A549 (cell line): ENCODE measurements around the gene GPRIN3. TPM values are rescaled to one million over a fixed set of nuclear protein-coding genes. Genes with fewer than 3 reads are reported as not detected.
"Not testable (repeated sequence)": the region's sequence is repeated elsewhere in the genome, so short reads cannot be mapped to it uniquely, and the experiment has no call there.

Experiments
- ATAC-seq, 2 experiments: fragments of 200-7000 bp in 1 of 2; fragments of >200 bp in 1 of 2; cut with Nextera tagmentation in 1 of 2; cut with Tn5 transposase in 1 of 2; 3 replicates each; pipeline versions ENCODE4 v1.8.0 to v1.9.1; 2018 to 2020; ENCODE audit warnings: mild to moderate bottlenecking in 1 of 2, moderate library complexity in 1 of 2
- CTCF ChIA-PET: fragments of 300-600 bp; sonication (Branson Sonifier 250); formaldehyde crosslinking; extraction: SDS; loops from one replicate; lab custom pipeline; 2021; ENCODE audit warnings: antibody characterized with exemption, inconsistent platforms; lab: Yijun Ruan, JAX
- POLR2A ChIA-PET: fragments of 350-600 bp; formaldehyde crosslinking; extraction: SDS; loops from one replicate; lab custom pipeline; 2021; ENCODE audit warnings: antibody characterized with exemption, inconsistent platforms; lab: Yijun Ruan, JAX
- DNase-seq, 2 experiments: peaks; one replicate each; pipeline versions ENCODE4 v3.0.0 to v3.0.0-alpha.2; 2011 to 2016; ENCODE audit warnings: low read depth in 1 of 2, low spot score in 1 of 2
- FAIRE-seq: peaks from 2 replicates; lab custom pipeline; 2011; peaks lifted over from hg19 to GRCh38; lab: Jason Lieb, UNC
- H3K27ac ChIP-seq, 2 experiments: fragments of >200 bp; sonication (Bioruptor Twin); formaldehyde crosslinking; 3 replicates each; pipeline ENCODE4 v1.5.1; 2016 to 2017
- H3K4me1 ChIP-seq: fragments of >200 bp; sonication (Bioruptor Twin); formaldehyde crosslinking; 3 replicates; pipeline ENCODE4 v1.6.1; 2016
- H3K4me2 ChIP-seq: fragments of >200 bp; sonication (Bioruptor Twin); formaldehyde crosslinking; 3 replicates; pipeline ENCODE4 v1.6.1; 2016
- H3K4me3 ChIP-seq: fragments of >200 bp; sonication (Bioruptor Twin); formaldehyde crosslinking; 3 replicates; pipeline ENCODE4 v1.5.1; 2016
- H3K9me3 ChIP-seq: fragments of >200 bp; sonication (Bioruptor Twin); formaldehyde crosslinking; 3 replicates; pipeline ENCODE4 v1.6.1; 2016
- ATOH8 ChIP-seq: fragments of 250-450 bp; sonication (Bioruptor Pico); IDR thresholded peaks from 2 replicates; pipeline ENCODE4 v1.5.0; 2020; ENCODE audit warnings: low read depth, mild to moderate bottlenecking, moderate library complexity
- BHLHE40 ChIP-seq: IDR thresholded peaks from 2 replicates; pipeline ENCODE4 v1.6.1; 2012; ENCODE audit warnings: low read depth, low read length, inconsistent platforms
- CBX8 ChIP-seq: fragments of 200-600 bp; sonication (generic); IDR thresholded peaks from 2 replicates; pipeline ENCODE4 v1.6.1; 2016
- CEBPB ChIP-seq, 2 experiments: fragments of >200 bp in 1 of 2; sonication (Bioruptor Twin) in 1 of 2; formaldehyde crosslinking in 1 of 2; IDR thresholded peaks; 2 replicates each; pipeline ENCODE4 v1.6.1; 2012 to 2016
- CTCF ChIP-seq: fragments of >200 bp; sonication (Bioruptor Twin); formaldehyde crosslinking; IDR thresholded peaks from 3 replicates; pipeline ENCODE4 v1.5.1; 2016
- EHMT2 ChIP-seq: fragments of 200-600 bp; sonication (generic); IDR thresholded peaks from 2 replicates; pipeline ENCODE4 v1.6.1; 2016; ENCODE audit warnings: antibody characterized with exemption, low read depth, mild to moderate bottlenecking, moderate library complexity
- FOXS1 ChIP-seq: fragments of 250-450 bp; sonication (Bioruptor Pico); IDR thresholded peaks from 2 replicates; pipeline ENCODE4 v1.5.0; 2020; ENCODE audit warnings: mild to moderate bottlenecking, moderate library complexity
- GATA3 ChIP-seq: IDR thresholded peaks from 2 replicates; pipeline ENCODE4 v1.6.1; 2012; ENCODE audit warnings: borderline replicate concordance
- HES2 ChIP-seq: fragments of >200 bp; sonication (Bioruptor Twin); formaldehyde crosslinking; IDR thresholded peaks from 2 replicates; pipeline ENCODE4 v1.6.1; 2016
- HMGXB4 ChIP-seq: fragments of 250-450 bp; sonication (Bioruptor Pico); IDR thresholded peaks from 2 replicates; pipeline ENCODE4 v1.5.0; 2021; ENCODE audit warnings: mild to moderate bottlenecking, moderate library complexity, borderline replicate concordance
- HOXA7 ChIP-seq: fragments of 250-450 bp; sonication (Bioruptor Pico); IDR thresholded peaks from 2 replicates; pipeline ENCODE4 v1.5.0; 2020; ENCODE audit warnings: mild to moderate bottlenecking, moderate library complexity
- MAFK ChIP-seq: fragments of 450-650 bp; IDR thresholded peaks from 2 replicates; pipeline ENCODE4 v1.6.1; 2014; ENCODE audit not compliant: partially characterized antibody
- PHF8 ChIP-seq: fragments of 200-600 bp; sonication (generic); IDR thresholded peaks from 2 replicates; pipeline ENCODE4 v1.6.1; 2016; ENCODE audit warnings: low read depth, mild to moderate bottlenecking, antibody characterized with exemption, moderate library complexity, borderline replicate concordance
- POLR2AphosphoS2 ChIP-seq: conservative IDR thresholded peaks from 2 replicates; pipeline ENCODE4 v1.6.1; 2012; ENCODE audit warnings: low read length, improper control_type of control experiment, inconsistent platforms
- RARB ChIP-seq: fragments of 250-450 bp; sonication (Bioruptor Pico); IDR thresholded peaks from 2 replicates; pipeline ENCODE4 v1.8.0; 2021; ENCODE audit warnings: mild to moderate bottlenecking, moderate library complexity
- RFX5 ChIP-seq: fragments of 450-650 bp; IDR thresholded peaks from 2 replicates; pipeline ENCODE4 v1.7.1; 2014; ENCODE audit warnings: antibody characterized with exemption, mild to moderate bottlenecking, moderate library complexity
- TP53 ChIP-seq: fragments of 250-450 bp; sonication (Bioruptor Pico); IDR thresholded peaks from 2 replicates; pipeline ENCODE4 v1.5.0; 2021; ENCODE audit warnings: mild to moderate bottlenecking, moderate library complexity
- USF2 ChIP-seq: fragments of 450-650 bp; IDR thresholded peaks from 2 replicates; pipeline ENCODE4 v1.6.1; 2014; ENCODE audit warnings: antibody characterized with exemption
- ZC3H11A ChIP-seq: fragments of 450-650 bp; IDR thresholded peaks from 2 replicates; pipeline ENCODE4 v1.6.1; 2014; ENCODE audit warnings: antibody characterized with exemption, mild to moderate bottlenecking
- WGBS: methylation state at CpG from one replicate; pipeline ENCODE4 v1.1.6; 2017; ENCODE audit errors: missing lambda C conversion rate; 5-methylcytosine and 5-hydroxymethylcytosine counted together
- polyA plus RNA-seq, 4 experiments: library from polyadenylated mRNA; depleted of rRNA in 3 of 4; stranded (reverse); fragments of >200 nt; fragmentation: RNase III in 1 of 4; extraction: RNeasy Plus Mini Kit Qiagen cat#74134 plus additional on column Dnase treatment in 1 of 4; gene quantifications; 2 replicates in 3 of 4; 3 replicates in 1 of 4; pipeline ENCODE4 v1.2.3, GENCODE V29; 2011 to 2017

Gene GPRIN3
- polyA plus RNA-seq, 2 of the 4 experiments (the other 2 are of a cell fraction), result 6.8 to 18.7 TPM

GRCh38 chr4:89312066-89312465, 4.5 kb upstream of the GPRIN3 start:
- no peaks in the 10 kb centered on the region for H3K9me3 ChIP-seq
- no peak overlapping the region for H3K27ac ChIP-seq
- no peak overlapping the region for H3K4me2 ChIP-seq
- TF ChIP-seq BHLHE40 (no peak), FOXS1 (CRISPR knock-in tag) (no peak), EHMT2 (no peak), MAFK (no peak), ATOH8 (no peak), PHF8 (no peak), USF2 (no peak), CTCF (no peak), ZC3H11A (no peak), POLR2AphosphoS2 (no peak), HES2 (no peak), RARB (CRISPR knock-in tag) (no peak), CEBPB (IDR thresholded peaks at IDR 0.05) (no peak)
- no peak overlapping the region for H3K4me3 ChIP-seq
- ChIA-PET POLR2A (no interaction called here), CTCF (no interaction called here)
- FAIRE-seq, result no peak
- H3K4me1 ChIP-seq, result peaks cover 18% of the 10 kb centered on the region
- DNase-seq, result no peak
- no peak for ATAC-seq

- peaks cover 12% of the 10 kb centered on the region for H3K4me1 ChIP-seq
- CTCF ChIA-PET, result no interaction called here
- H3K9me3 ChIP-seq, result no peaks in the 10 kb centered on the region
- DNase-seq, result no peak
- H3K4me3 ChIP-seq, result no peak overlapping the region
- POLR2A ChIA-PET, result no interaction called here
- TF ChIP-seq RFX5 (no peak), HMGXB4 (CRISPR knock-in tag) (no peak), USF2 (no peak), HOXA7 (CRISPR knock-in tag) (no peak), GATA3 (no peak), CBX8 (no peak), TP53 (CRISPR knock-in tag) (no peak)
- FAIRE-seq, result no peak
- no peak overlapping the region for H3K27ac ChIP-seq
- WGBS, result 76% methylated on average over 1 of the region's 1 CpG
- no peak for ATAC-seq
- no peak overlapping the region for H3K4me2 ChIP-seq
These were observed 3.8 kb upstream of the GPRIN3 start for GRCh38 chr4:89311433-89311832.

- H3K4me3 ChIP-seq, POLR2A ChIA-PET, H3K27ac ChIP-seq, ATAC-seq, FAIRE-seq, H3K9me3 ChIP-seq, DNase-seq, H3K4me2 ChIP-seq, H3K4me1 ChIP-seq: not testable (repeated sequence)
- WGBS, result 90% methylated on average over 4 of the region's 5 CpGs
- CTCF ChIA-PET, result interaction anchor here (1.2 kb wide), 1 partner anchor 11 kb away, joined by 3 read pairs; no protein-coding TSS in a partner anchor
These were observed 1.6 kb upstream of the GPRIN3 start for GRCh38 chr4:89309154-89309553.
